Mucosa of rectum (tissue), 2 donors: ENCODE measurements around the gene EFNA3.
A peak's percentile ranks its signal among the peaks of the same experiment; 100 is the strongest.
"Not testable (repeated sequence)": the region's sequence is repeated elsewhere in the genome, so short reads cannot be mapped to it uniquely, and the experiment has no call there.

Source experiments
- H3K27ac ChIP-seq, 2 donors: one replicate each; pipeline ENCODE4 v1.7.0; 2013; ENCODE audit warnings: inconsistent platforms in 2 of 2, low read depth in 2 of 2, low read length in 2 of 2
- H3K27me3 ChIP-seq, 2 donors: one replicate each; pipeline ENCODE4 v1.7.0; 2013; ENCODE audit warnings: low read length in 2 of 2; ENCODE audit not compliant: control insufficient read depth in 2 of 2, insufficient read depth in 2 of 2
- H3K36me3 ChIP-seq, 2 donors: one replicate each; pipeline ENCODE4 v1.7.0; 2013; ENCODE audit warnings: low read length in 2 of 2; ENCODE audit not compliant: control insufficient read depth in 2 of 2, insufficient read depth in 2 of 2
- H3K4me1 ChIP-seq, 2 donors: one replicate each; pipeline ENCODE4 v1.7.0; 2013; ENCODE audit warnings: low read length in 2 of 2, mild to moderate bottlenecking in 1 of 2; ENCODE audit not compliant: control insufficient read depth in 2 of 2, insufficient read depth in 2 of 2
- H3K4me3 ChIP-seq, 2 donors: one replicate each; pipeline ENCODE4 v1.7.0; 2013; ENCODE audit warnings: low read length in 2 of 2
- H3K9ac ChIP-seq, 2 donors: one replicate each; pipeline ENCODE4 v1.7.0; 2013; ENCODE audit warnings: low read length in 2 of 2, low read depth in 1 of 2, mild to moderate bottlenecking in 1 of 2
- H3K9me3 ChIP-seq, 2 donors: one replicate each; pipeline ENCODE4 v1.7.0; 2013; ENCODE audit warnings: low read length in 2 of 2; ENCODE audit not compliant: control insufficient read depth in 2 of 2
- donor health status: healthy.
- donor health status: Normal muscosa, but diverticular disease.

The EFNA3 gene

GRCh38 chr1:155110381-155110780, 31.7 kb downstream of the EFNA3 start:
- Histone ChIP-seq H3K27me3 (no peaks in the 10 kb centered on the region), H3K9me3 (no peaks in the 10 kb centered on the region), H3K27ac (no peak overlapping the region), H3K36me3 (no peaks in the 10 kb centered on the region), H3K4me1 (peaks cover 5% of the 10 kb centered on the region in 2 donors), H3K4me3 (no peak overlapping the region), H3K9ac (no peak overlapping the region)

- Histone ChIP-seq H3K4me3 (no peak overlapping the region), H3K27ac (no peak overlapping the region), H3K27me3 (no peaks in the 10 kb centered on the region), H3K36me3 (no peaks in the 10 kb centered on the region), H3K4me1 (peaks cover under 1 to 4% of the 10 kb centered on the region in 2 donors), H3K9ac (no peak overlapping the region), H3K9me3 (no peaks in the 10 kb centered on the region)
Observed at GRCh38 chr1:155110826-155111225, 32.2 kb downstream of the EFNA3 start.

- Histone ChIP-seq H3K4me1 (peaks cover 3 to 12% of the 10 kb centered on the region in 2 donors), H3K36me3 (no peaks in the 10 kb centered on the region), H3K27ac (no peak overlapping the region), H3K9me3 (no peaks in the 10 kb centered on the region), H3K9ac (no peak overlapping the region), H3K4me3 (no peak overlapping the region), H3K27me3 (no peaks in the 10 kb centered on the region)
Observed at GRCh38 chr1:155113450-155113980, 34.9 kb downstream of the EFNA3 start.

- Histone ChIP-seq H3K27me3 (no peaks in the 10 kb centered on the region), H3K9ac (no peak overlapping the region), H3K27ac (no peak overlapping the region), H3K4me1 (peaks cover 17 to 31% of the 10 kb centered on the region in 2 donors), H3K36me3 (no peaks in the 10 kb centered on the region), H3K4me3 (no peak overlapping the region), H3K9me3 (no peaks in the 10 kb centered on the region)
Observed at GRCh38 chr1:155116113-155116764, 37.6 kb downstream of the EFNA3 start.

DNA sequence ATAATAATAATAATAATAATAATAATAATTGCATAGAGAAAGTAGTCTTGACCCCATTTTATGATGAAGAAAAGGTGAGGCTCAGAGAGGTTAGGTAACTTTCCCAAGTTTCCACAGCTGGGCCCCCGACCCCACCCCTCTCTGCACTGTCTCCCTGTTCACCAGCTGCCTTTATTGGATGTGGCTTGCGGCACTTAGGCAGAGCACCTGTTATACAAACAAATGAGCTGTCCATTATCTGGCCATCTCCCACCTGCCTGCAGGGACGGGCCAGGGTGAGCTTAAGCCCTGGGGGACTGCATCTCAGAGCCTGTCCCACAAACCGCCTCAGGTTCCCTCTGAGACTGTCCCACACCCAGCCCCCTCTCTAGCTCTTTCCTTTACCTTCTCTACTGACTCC, 39.0 kb downstream of the EFNA3 start:
- Histone ChIP-seq H3K9me3 (no peaks in the 10 kb centered on the region), H3K4me3 (no peak overlapping the region), H3K9ac (no peak overlapping the region), H3K27me3 (no peaks in the 10 kb centered on the region), H3K36me3 (no peaks in the 10 kb centered on the region), H3K27ac (no peak overlapping the region), H3K4me1 (peaks cover 17 to 31% of the 10 kb centered on the region in 2 donors)

DNA sequence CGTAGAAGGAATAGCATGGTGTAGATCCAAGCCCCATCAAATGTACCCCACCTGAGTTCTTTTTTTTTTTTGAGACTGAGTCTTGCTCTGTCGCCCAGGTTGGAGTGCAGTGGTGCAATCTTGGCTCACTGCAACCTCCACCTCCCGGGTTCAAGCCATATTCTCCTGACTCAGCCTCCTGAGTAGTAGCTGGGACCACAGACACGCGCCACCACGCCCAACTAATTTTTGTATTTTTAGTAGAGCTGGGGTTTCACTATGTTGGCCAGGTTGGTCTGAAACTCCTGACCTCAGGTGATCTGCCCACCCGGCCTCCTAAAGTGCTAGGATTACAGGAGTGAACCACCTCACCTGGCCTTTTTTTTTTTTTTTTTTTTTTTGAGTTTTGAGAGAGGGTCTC, 39.5 kb downstream of the EFNA3 start:
- H3K36me3 ChIP-seq, H3K4me3 ChIP-seq, H3K27me3 ChIP-seq, H3K9ac ChIP-seq, H3K9me3 ChIP-seq, H3K27ac ChIP-seq: not testable (repeated sequence)
- H3K4me1 ChIP-seq = peaks cover 17 to 31% of the 10 kb centered on the region in 2 donors

- Histone ChIP-seq H3K9me3 (no peaks in the 10 kb centered on the region), H3K27ac (peak overlapping the region in 1 of 2 donors; percentile 53), H3K4me1 (peaks cover 28 to 48% of the 10 kb centered on the region in 2 donors), H3K27me3 (no peaks in the 10 kb centered on the region), H3K9ac (peak overlapping the region in 1 of 2 donors; percentile 39), H3K4me3 (no peak overlapping the region), H3K36me3 (no peaks in the 10 kb centered on the region)
Observed at GRCh38 chr1:155120253-155120652, 41.6 kb downstream of the EFNA3 start.

DNA sequence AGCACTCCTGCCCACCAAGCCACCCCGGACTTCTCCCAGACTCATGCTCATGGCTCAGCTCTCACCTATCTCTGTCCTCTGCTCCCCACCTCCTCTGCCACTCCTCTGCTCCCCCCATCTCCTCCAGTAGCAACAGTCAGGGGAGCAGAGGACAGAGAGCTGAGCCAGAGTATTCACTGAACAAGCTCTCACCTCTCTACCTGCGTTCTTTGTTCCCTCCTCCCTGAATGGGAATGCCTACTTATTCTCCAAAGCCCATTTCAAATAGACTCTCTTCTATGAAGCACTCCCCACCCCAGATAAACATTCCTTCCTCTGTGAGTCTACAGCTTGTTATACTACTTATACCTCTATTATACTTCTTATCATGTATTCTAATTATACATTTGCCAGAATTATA, 42.6 kb downstream of the EFNA3 start:
- Histone ChIP-seq H3K4me3 (no peak overlapping the region), H3K9ac (no peak overlapping the region), H3K27me3 (no peaks in the 10 kb centered on the region), H3K4me1 (peaks cover 37 to 58% of the 10 kb centered on the region in 2 donors), H3K9me3 (no peaks in the 10 kb centered on the region), H3K36me3 (no peaks in the 10 kb centered on the region), H3K27ac (no peak overlapping the region)

GRCh38 chr1:155122308-155122707, 43.7 kb downstream of the EFNA3 start:
- H3K36me3 ChIP-seq = no peaks in the 10 kb centered on the region
- peaks cover 46 to 62% of the 10 kb centered on the region in 2 donors for H3K4me1 ChIP-seq
- H3K9ac ChIP-seq = no peak overlapping the region
- peaks cover 0 to 4% of the 10 kb centered on the region in 2 donors for H3K27me3 ChIP-seq
- H3K9me3 ChIP-seq = no peaks in the 10 kb centered on the region
- H3K27ac ChIP-seq = no peak overlapping the region
- H3K4me3 ChIP-seq = no peak overlapping the region

DNA sequence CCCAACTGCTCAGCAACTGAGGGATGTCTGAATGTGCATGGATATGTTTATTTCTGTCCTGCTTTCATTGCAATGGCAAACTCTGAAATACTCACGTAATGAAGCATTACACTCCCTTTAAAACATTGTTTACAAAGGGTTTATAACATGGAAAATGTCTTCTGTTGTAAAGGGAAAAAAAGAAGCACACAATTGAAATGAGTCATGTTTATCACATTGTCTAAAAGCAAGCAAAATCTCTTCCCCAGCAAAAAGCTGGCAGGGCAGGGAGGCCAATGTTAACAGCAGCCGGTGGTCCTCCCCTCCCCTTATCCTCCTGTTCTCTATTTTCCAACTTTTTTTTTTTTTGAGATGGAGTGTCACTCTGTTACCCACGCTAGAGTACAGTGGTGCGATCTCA, 45.2 kb downstream of the EFNA3 start:
- Histone ChIP-seq H3K4me1 (peaks cover 51 to 61% of the 10 kb centered on the region in 2 donors), H3K27me3 (peaks cover 3 to 6% of the 10 kb centered on the region in 2 donors), H3K4me3 (no peak overlapping the region), H3K9ac (peak overlapping the region in 1 of 2 donors; percentile 99), H3K27ac (peak overlapping the region; percentile 83 to 97), H3K36me3 (no peaks in the 10 kb centered on the region), H3K9me3 (no peaks in the 10 kb centered on the region)
